OCI-LY1 (cell line): ENCODE data around the gene PTGES.
"Not testable (repeated sequence)": the region's sequence is repeated elsewhere in the genome, so short reads cannot be mapped to it uniquely, and the experiment has no call there.

Experiments used
- H2AFZ ChIP-seq: fragments of 200-600 bp; sonication (generic), shearing (Covaris generic); 2 replicates; pipeline ENCODE4 v1.6.0; 2014; ENCODE audit warnings: antibody characterized with exemption, mild to moderate bottlenecking, low read length
- H3F3A ChIP-seq: fragments of 200-600 bp; sonication (generic), shearing (Covaris generic); 2 replicates; pipeline ENCODE4 v1.6.0; 2014; ENCODE audit warnings: mild to moderate bottlenecking, antibody characterized with exemption, low read length, moderate library complexity; ENCODE audit not compliant: insufficient read depth
- H3K27ac ChIP-seq: fragments of 200-600 bp; sonication (generic); 2 replicates; pipeline ENCODE4 v1.5.1; 2014; ENCODE audit warnings: low read length, mixed run types, mild to moderate bottlenecking, low read depth; ENCODE audit not compliant: poor library complexity, severe bottlenecking
- H3K27me3 ChIP-seq: fragments of 200-600 bp; sonication (generic); 2 replicates; pipeline ENCODE4 v1.6.0; 2014; ENCODE audit warnings: antibody characterized with exemption, mild to moderate bottlenecking, low read length, moderate library complexity; ENCODE audit not compliant: insufficient read depth
- H3K36me3 ChIP-seq: fragments of 200-600 bp; sonication (generic); 2 replicates; pipeline ENCODE4 v1.6.1; 2014; ENCODE audit warnings: mild to moderate bottlenecking, antibody characterized with exemption, low read length, moderate library complexity, mixed read lengths; ENCODE audit not compliant: insufficient read depth
- H3K4me1 ChIP-seq: fragments of 200-600 bp; sonication (generic); 2 replicates; pipeline ENCODE4 v1.5.1; 2014; ENCODE audit warnings: mild to moderate bottlenecking, low read length, moderate library complexity; ENCODE audit not compliant: insufficient read depth, severe bottlenecking
- H3K4me2 ChIP-seq: fragments of 200-600 bp; sonication (generic), shearing (Covaris generic); 2 replicates; pipeline ENCODE4 v1.6.1; 2014; ENCODE audit warnings: low read length
- H3K4me3 ChIP-seq: fragments of 200-600 bp; sonication (generic); 2 replicates; pipeline ENCODE4 v1.5.1; 2014; ENCODE audit warnings: low read length, low read depth, mild to moderate bottlenecking, mixed read lengths; ENCODE audit not compliant: poor library complexity, severe bottlenecking
- H3K79me2 ChIP-seq: fragments of 200-600 bp; shearing (Covaris generic); 2 replicates; pipeline ENCODE4 v1.6.1; 2016; ENCODE audit warnings: mixed run types, low read length, mixed read lengths; ENCODE audit not compliant: insufficient read depth
- H3K9ac ChIP-seq: fragments of 200-600 bp; sonication (generic), shearing (Covaris generic); 2 replicates; pipeline ENCODE4 v1.6.1; 2014; ENCODE audit warnings: mild to moderate bottlenecking, low read length, mixed read lengths
- H3K9me2 ChIP-seq: fragments of 200-600 bp; sonication (generic), shearing (Covaris generic); 2 replicates; pipeline ENCODE4 v1.6.1; 2014; ENCODE audit warnings: low read depth, mild to moderate bottlenecking, low read length, mixed read lengths
- H3K9me3 ChIP-seq: fragments of 200-600 bp; shearing (Covaris generic); 2 replicates; pipeline ENCODE4 v1.6.1; 2014; ENCODE audit warnings: low read length, mixed read lengths
- H4K20me1 ChIP-seq: fragments of 200-600 bp; sonication (generic), shearing (Covaris generic); 2 replicates; pipeline ENCODE4 v1.6.0; 2016; ENCODE audit warnings: mild to moderate bottlenecking, low read length; ENCODE audit not compliant: insufficient read depth
- EZH2 ChIP-seq: fragments of 200-600 bp; sonication (generic), shearing (Covaris generic); IDR thresholded peaks from 2 replicates; pipeline ENCODE4 v1.8.0; 2017; ENCODE audit warnings: borderline replicate concordance, mixed run types, mild to moderate bottlenecking, antibody characterized with exemption, low read length, moderate library complexity, mixed read lengths
- TF ChIP-seq, protein P1 (sequence below): fragments of 200-600 bp; sonication (generic), shearing (Covaris generic); IDR thresholded peaks from 2 replicates; pipeline ENCODE4 v1.5.1; 2017; ENCODE audit warnings: mild to moderate bottlenecking, antibody characterized with exemption, low read length, moderate library complexity, mixed read lengths

The PTGES gene

DNA sequence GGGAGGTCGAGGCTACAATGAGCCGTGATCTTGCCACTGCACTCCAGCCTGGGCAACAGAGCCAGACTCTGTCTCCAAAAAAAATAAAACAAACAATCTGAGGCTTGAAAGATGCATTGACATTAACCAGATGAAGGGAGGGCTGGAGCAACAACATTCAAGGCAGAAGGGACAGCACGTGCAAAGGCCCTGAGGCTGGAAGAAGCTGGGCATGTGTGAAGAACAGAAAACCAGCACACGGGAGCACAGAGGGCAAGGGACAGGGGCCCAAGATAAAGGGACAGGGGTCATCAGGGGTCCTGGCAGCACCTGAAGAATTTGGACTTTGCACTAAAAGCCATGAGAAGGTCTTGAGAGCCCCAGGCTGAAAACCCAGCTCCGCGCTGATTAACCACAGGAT, 3.3 kb downstream of the PTGES start:
- Histone ChIP-seq H3K4me1 (no peaks in the 10 kb centered on the region), H3K27me3 (peaks cover 4% of the 10 kb centered on the region; the same call in 1 of the 2 replicates), H3K79me2 (no peaks in the 10 kb centered on the region), H3K9me2 (no peaks in the 10 kb centered on the region), H3K9me3 (no peaks in the 10 kb centered on the region), H3F3A (no peaks in the 10 kb centered on the region), H2AFZ (no peak overlapping the region), H3K27ac (no peak overlapping the region), H3K4me2 (no peak overlapping the region), H3K9ac (no peak overlapping the region), H3K36me3 (no peaks in the 10 kb centered on the region), H3K4me3 (no peak overlapping the region), H4K20me1 (no peaks in the 10 kb centered on the region)
- no peak for TF ChIP-seq EZH2
- TF ChIP-seq, protein P1, sequence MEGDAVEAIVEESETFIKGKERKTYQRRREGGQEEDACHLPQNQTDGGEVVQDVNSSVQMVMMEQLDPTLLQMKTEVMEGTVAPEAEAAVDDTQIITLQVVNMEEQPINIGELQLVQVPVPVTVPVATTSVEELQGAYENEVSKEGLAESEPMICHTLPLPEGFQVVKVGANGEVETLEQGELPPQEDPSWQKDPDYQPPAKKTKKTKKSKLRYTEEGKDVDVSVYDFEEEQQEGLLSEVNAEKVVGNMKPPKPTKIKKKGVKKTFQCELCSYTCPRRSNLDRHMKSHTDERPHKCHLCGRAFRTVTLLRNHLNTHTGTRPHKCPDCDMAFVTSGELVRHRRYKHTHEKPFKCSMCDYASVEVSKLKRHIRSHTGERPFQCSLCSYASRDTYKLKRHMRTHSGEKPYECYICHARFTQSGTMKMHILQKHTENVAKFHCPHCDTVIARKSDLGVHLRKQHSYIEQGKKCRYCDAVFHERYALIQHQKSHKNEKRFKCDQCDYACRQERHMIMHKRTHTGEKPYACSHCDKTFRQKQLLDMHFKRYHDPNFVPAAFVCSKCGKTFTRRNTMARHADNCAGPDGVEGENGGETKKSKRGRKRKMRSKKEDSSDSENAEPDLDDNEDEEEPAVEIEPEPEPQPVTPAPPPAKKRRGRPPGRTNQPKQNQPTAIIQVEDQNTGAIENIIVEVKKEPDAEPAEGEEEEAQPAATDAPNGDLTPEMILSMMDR, result no peak

DNA sequence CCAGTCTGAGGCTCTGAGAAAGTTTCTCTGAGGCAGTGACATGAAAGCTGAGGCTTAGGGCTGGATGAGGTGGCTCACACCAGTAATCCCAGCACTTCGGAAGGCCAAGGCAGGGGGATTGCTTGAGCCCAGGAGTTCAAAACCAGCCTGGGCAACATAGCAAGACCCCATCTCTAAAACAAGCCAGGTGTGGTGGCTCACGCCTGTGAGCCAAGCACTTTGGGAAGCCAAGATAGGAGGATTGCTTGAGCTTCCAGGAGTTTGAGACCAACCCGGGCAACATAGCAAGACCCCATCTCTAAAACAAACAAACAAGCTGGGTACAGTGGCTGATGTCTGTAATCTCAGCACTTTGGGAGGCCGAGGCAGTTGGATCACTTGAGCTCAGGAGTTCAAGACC, 3.8 kb downstream of the PTGES start:
- H3K4me3 ChIP-seq, H3K36me3 ChIP-seq, H3K9ac ChIP-seq, H3K27ac ChIP-seq, H3K4me1 ChIP-seq, H4K20me1 ChIP-seq, H3K4me2 ChIP-seq, H3K9me2 ChIP-seq, H3K79me2 ChIP-seq, H3K27me3 ChIP-seq, H3F3A ChIP-seq, H3K9me3 ChIP-seq, H2AFZ ChIP-seq: not testable (repeated sequence)

DNA sequence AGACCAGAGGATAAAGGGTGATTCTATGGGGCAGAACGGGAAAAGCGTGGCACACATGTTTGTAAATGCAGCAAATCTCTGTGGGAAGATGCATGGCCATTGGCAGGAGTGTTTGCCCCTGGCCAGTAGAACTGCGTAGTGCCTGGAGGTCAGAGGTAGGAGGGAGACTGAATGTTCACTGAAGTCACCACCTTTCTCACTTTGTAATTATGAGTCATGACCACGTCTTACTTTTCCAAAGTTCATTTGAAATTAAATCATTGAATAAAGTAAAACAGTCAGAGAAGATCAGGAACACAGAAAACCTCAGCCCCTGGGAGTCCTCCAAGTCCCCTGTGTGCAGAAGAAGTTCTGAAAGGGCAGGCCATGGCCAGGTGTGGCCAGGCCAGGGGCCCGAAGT, 4.6 kb downstream of the PTGES start:
- Histone ChIP-seq H3K4me1 (no peaks in the 10 kb centered on the region), H3F3A (no peaks in the 10 kb centered on the region), H3K79me2 (no peaks in the 10 kb centered on the region), H3K4me3 (no peak overlapping the region), H3K27me3 (peaks cover 5% of the 10 kb centered on the region; the same call in 1 of the 2 replicates), H4K20me1 (no peaks in the 10 kb centered on the region), H3K4me2 (no peak overlapping the region), H2AFZ (no peak overlapping the region), H3K9me2 (no peaks in the 10 kb centered on the region), H3K9me3 (no peaks in the 10 kb centered on the region), H3K9ac (no peak overlapping the region), H3K36me3 (no peaks in the 10 kb centered on the region), H3K27ac (no peak overlapping the region)
- no peak for TF ChIP-seq EZH2
- TF ChIP-seq, protein P1, result no peak

DNA sequence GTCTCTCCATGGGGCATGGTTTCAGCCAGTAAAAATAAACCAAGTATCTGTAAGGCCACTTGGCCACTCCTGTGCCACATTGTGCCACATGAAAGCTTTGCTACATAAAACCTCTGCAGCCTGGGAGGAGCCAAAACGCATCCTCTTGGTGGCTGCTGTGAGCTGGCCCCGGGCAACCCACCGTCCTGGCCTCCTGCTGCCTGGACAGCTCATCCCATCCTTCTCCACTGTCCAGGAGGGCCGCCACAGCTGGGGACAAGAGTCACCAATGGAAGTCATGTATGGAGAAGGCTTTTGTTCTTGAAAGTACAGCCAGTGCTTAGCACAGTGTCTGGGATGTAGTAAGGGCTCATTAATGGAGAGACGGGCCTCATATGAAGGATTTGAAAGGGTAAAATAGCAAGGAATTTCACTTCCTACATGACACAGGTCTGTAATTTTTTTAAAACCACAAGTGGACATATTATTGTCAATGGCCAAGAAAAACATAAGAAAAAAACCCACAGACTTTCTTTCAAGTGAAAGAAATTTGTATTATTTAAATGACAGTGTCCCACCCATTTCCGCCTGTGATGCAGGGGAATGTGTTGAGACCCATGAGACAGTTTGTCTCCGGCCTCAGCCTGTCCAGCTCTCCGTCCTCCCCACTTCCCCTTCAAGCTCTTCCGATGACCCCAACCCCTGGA, 6.6 kb downstream of the PTGES start:
- no peaks in the 10 kb centered on the region for H3K9me3 ChIP-seq
- peaks cover 3% of the 10 kb centered on the region; the same call in 1 of the 2 replicates for H3K27me3 ChIP-seq
- H3K9ac ChIP-seq, result no peak overlapping the region
- H3K27ac ChIP-seq, result no peak overlapping the region
- no peaks in the 10 kb centered on the region for H3F3A ChIP-seq
- no peaks in the 10 kb centered on the region for H3K4me1 ChIP-seq
- no peak overlapping the region for H3K4me2 ChIP-seq
- no peaks in the 10 kb centered on the region for H3K36me3 ChIP-seq
- no peaks in the 10 kb centered on the region for H3K9me2 ChIP-seq
- no peaks in the 10 kb centered on the region for H3K79me2 ChIP-seq
- TF ChIP-seq, protein P1, result no peak
- no peak for TF ChIP-seq EZH2
- H2AFZ ChIP-seq, result no peak overlapping the region
- H4K20me1 ChIP-seq, result no peaks in the 10 kb centered on the region
- no peak overlapping the region for H3K4me3 ChIP-seq
